HUES64 (cell line): ENCODE measurements around the gene SLC16A12. TPM values are rescaled to one million over a fixed set of nuclear protein-coding genes. Genes with fewer than 3 reads are reported as not detected.

ENCODE experiments used
- H3K27ac ChIP-seq: 2 replicates; pipeline ENCODE4 v1.7.0; 2013; ENCODE audit warnings: low read depth, low read length, inconsistent platforms
- H3K27me3 ChIP-seq: 2 replicates; pipeline ENCODE4 v1.6.1; 2013; ENCODE audit warnings: mild to moderate bottlenecking, low read length; ENCODE audit not compliant: insufficient read depth
- H3K36me3 ChIP-seq: 2 replicates; pipeline ENCODE4 v1.6.1; 2013; ENCODE audit warnings: mild to moderate bottlenecking, low read length; ENCODE audit not compliant: insufficient read depth
- H3K4me1 ChIP-seq: 2 replicates; pipeline ENCODE4 v1.6.1; 2013; ENCODE audit warnings: mild to moderate bottlenecking, low read length, moderate library complexity; ENCODE audit not compliant: insufficient read depth
- H3K4me3 ChIP-seq: 2 replicates; pipeline ENCODE4 v1.5.1; 2013; ENCODE audit warnings: mild to moderate bottlenecking, low read length, moderate library complexity
- H3K9ac ChIP-seq: 2 replicates; pipeline ENCODE4 v1.6.1; 2013; ENCODE audit warnings: mild to moderate bottlenecking, low read depth, low read length
- H3K9me3 ChIP-seq: 2 replicates; pipeline ENCODE4 v1.6.1; 2013; ENCODE audit warnings: low read depth, low read length; ENCODE audit not compliant: insufficient read depth
- WGBS: fragments of 150-250, 120-280 bp; methylation state at CpG from one replicate; pipeline ENCODE4 v1.1.7; 2013; ENCODE audit warnings: missing lambda C conversion rate; 5-methylcytosine and 5-hydroxymethylcytosine counted together
- polyA plus RNA-seq, 2 experiments: library from polyadenylated mRNA; stranded (reverse); fragments of 50-300 nt; gene quantifications; one replicate each; pipeline ENCODE4 v1.2.3, GENCODE V29; 2013

SLC16A12 gene
- polyA plus RNA-seq (2013, experiment 1 of 2): 0.80 TPM
- polyA plus RNA-seq (2013, experiment 2 of 2): 1.1 TPM

- under 1% methylated on average over 85 of the region's 87 CpGs for WGBS
- peaks cover 35% of the 10 kb centered on the region for H3K4me1 ChIP-seq
- peak within 1 kb of the TSS; percentile 19; the same call in 1 of the 2 replicates for H3K27ac ChIP-seq
- H3K9ac ChIP-seq: peak within 1 kb of the TSS; percentile 58
- no peaks in the 10 kb centered on the region for H3K9me3 ChIP-seq
- H3K36me3 ChIP-seq: no peaks in the 10 kb centered on the region
- peaks cover 37% of the 10 kb centered on the region for H3K27me3 ChIP-seq
- H3K4me3 ChIP-seq: peak within 1 kb of the TSS; percentile 61
These were observed at the start of gene SLC16A12 for GRCh38 chr10:89535171-89536012. Gene SLC16A12 (minus strand): TSS chr10:89535594. CDS start chr10:89462578, 73,016 bp downstream.

- Histone ChIP-seq H3K4me3 (no peak overlapping the region), H3K27ac (no peak overlapping the region), H3K4me1 (no peaks in the 10 kb centered on the region; the same call in 1 of the 2 replicates), H3K36me3 (peaks cover 37% of the 10 kb centered on the region), H3K9me3 (no peaks in the 10 kb centered on the region), H3K27me3 (no peaks in the 10 kb centered on the region), H3K9ac (no peak overlapping the region)
- WGBS: 100% methylated on average over 1 of the region's 1 CpG
These were observed 46.6 kb upstream of the SLC16A12 start for GRCh38 chr10:89582022-89582421.

- Histone ChIP-seq H3K4me3 (no peak overlapping the region), H3K27ac (no peak overlapping the region), H3K27me3 (no peaks in the 10 kb centered on the region), H3K9ac (no peak overlapping the region), H3K4me1 (no peaks in the 10 kb centered on the region; the same call in 1 of the 2 replicates), H3K9me3 (no peaks in the 10 kb centered on the region), H3K36me3 (peaks cover 25% of the 10 kb centered on the region)
- 94% methylated on average over 4 of the region's 4 CpGs for WGBS
These were observed 44.8 kb upstream of the SLC16A12 start for GRCh38 chr10:89580243-89580642.

GRCh38 chr10:89576696-89577095, 41.3 kb upstream of the SLC16A12 start:
- WGBS: 93% methylated on average over 2 of the region's 2 CpGs
- Histone ChIP-seq H3K9ac (no peak overlapping the region), H3K9me3 (no peaks in the 10 kb centered on the region)

GRCh38 chr10:89576022-89576421, 40.6 kb upstream of the SLC16A12 start:
- Histone ChIP-seq H3K4me1 (no peaks in the 10 kb centered on the region), H3K9me3 (no peaks in the 10 kb centered on the region), H3K27ac (no peak overlapping the region), H3K4me3 (no peak overlapping the region), H3K27me3 (no peaks in the 10 kb centered on the region), H3K36me3 (no peaks in the 10 kb centered on the region), H3K9ac (no peak overlapping the region)
- 93% methylated on average over 3 of the region's 3 CpGs for WGBS

More at GRCh38 chr10:89576696-89577095, 41.3 kb upstream of the SLC16A12 start:
- Histone ChIP-seq H3K36me3 (no peaks in the 10 kb centered on the region), H3K27ac (no peak overlapping the region), H3K4me1 (no peaks in the 10 kb centered on the region), H3K27me3 (no peaks in the 10 kb centered on the region), H3K4me3 (no peak overlapping the region)

- H3K27me3 ChIP-seq: no peaks in the 10 kb centered on the region
These were observed 39.6 kb upstream of the SLC16A12 start for GRCh38 chr10:89575031-89575430.

GRCh38 chr10:89574368-89574767, 39.0 kb upstream of the SLC16A12 start:
- H3K9me3 ChIP-seq: no peaks in the 10 kb centered on the region
- no peak overlapping the region for H3K9ac ChIP-seq
- no peaks in the 10 kb centered on the region for H3K27me3 ChIP-seq
- no peak overlapping the region for H3K27ac ChIP-seq
- H3K4me1 ChIP-seq: no peaks in the 10 kb centered on the region
- no peaks in the 10 kb centered on the region for H3K36me3 ChIP-seq
- WGBS: 100% methylated on average over 1 of the region's 1 CpG
- no peak overlapping the region for H3K4me3 ChIP-seq

More at GRCh38 chr10:89575031-89575430, 39.6 kb upstream of the SLC16A12 start:
- no peak overlapping the region for H3K4me3 ChIP-seq
- H3K27ac ChIP-seq: no peak overlapping the region
- no peaks in the 10 kb centered on the region for H3K36me3 ChIP-seq
- H3K9ac ChIP-seq: no peak overlapping the region
- no peaks in the 10 kb centered on the region for H3K9me3 ChIP-seq
- no peaks in the 10 kb centered on the region for H3K4me1 ChIP-seq

GRCh38 chr10:89567576-89568245, 32.3 kb upstream of the SLC16A12 start:
- H3K9me3 ChIP-seq: no peaks in the 10 kb centered on the region
- no CpG with 5 or more reads among the region's 3 CpGs for WGBS
- peaks cover 7% of the 10 kb centered on the region for H3K4me1 ChIP-seq
- no peak overlapping the region for H3K4me3 ChIP-seq
- no peak overlapping the region for H3K27ac ChIP-seq
- no peaks in the 10 kb centered on the region for H3K27me3 ChIP-seq
- H3K36me3 ChIP-seq: no peaks in the 10 kb centered on the region
- no peak overlapping the region for H3K9ac ChIP-seq

GRCh38 chr10:89566992-89567391, 31.6 kb upstream of the SLC16A12 start:
- Histone ChIP-seq H3K36me3 (no peaks in the 10 kb centered on the region), H3K27ac (no peak overlapping the region), H3K4me3 (no peak overlapping the region), H3K9me3 (no peaks in the 10 kb centered on the region), H3K27me3 (no peaks in the 10 kb centered on the region), H3K4me1 (peaks cover 14% of the 10 kb centered on the region), H3K9ac (no peak overlapping the region)
- WGBS: 63% methylated on average over 2 of the region's 3 CpGs

- peaks cover 20% of the 10 kb centered on the region for H3K4me1 ChIP-seq
- no peak overlapping the region for H3K9ac ChIP-seq
- H3K27me3 ChIP-seq: no peaks in the 10 kb centered on the region
- H3K27ac ChIP-seq: no peak overlapping the region
- H3K9me3 ChIP-seq: no peaks in the 10 kb centered on the region
- WGBS: 91% methylated on average over 10 of the region's 10 CpGs
- no peak overlapping the region for H3K4me3 ChIP-seq
- no peaks in the 10 kb centered on the region for H3K36me3 ChIP-seq
These were observed 30.9 kb upstream of the SLC16A12 start for GRCh38 chr10:89566095-89566950.
